NT2/D1 (cell line): Measurements from ENCODE around the gene CTRB2.

ENCODE experiments used
- YY1 ChIP-seq: IDR thresholded peaks from 2 replicates; pipeline ENCODE4 v1.6.1; 2011; ENCODE audit not compliant: insufficient read length, insufficient read depth
- ZNF274 ChIP-seq: IDR thresholded peaks from 2 replicates; pipeline ENCODE4 v1.6.1; 2011; ENCODE audit warnings: mild to moderate bottlenecking, low read depth, low read length

- TF ChIP-seq ZNF274 = no peak
- no peak for TF ChIP-seq YY1
Observed at GRCh38 chr16:75225678-75226515, 18.9 kb upstream of the CTRB2 start.
